Endothelial cell of umbilical vein (primary cell): Measurements from ENCODE around the gene CD2AP.

ENCODE experiments used
- CTCF ChIP-seq, 2 donors: IDR thresholded peaks; 1 replicate in 1 of 2; 2 replicates in 1 of 2; pipeline ENCODE4 v1.5.1; 2011; ENCODE audit warnings: low read length in 2 of 2, mild to moderate bottlenecking in 2 of 2, moderate library complexity in 2 of 2, control low read depth in 1 of 2, inconsistent platforms in 1 of 2, low read depth in 1 of 2; ENCODE audit not compliant: insufficient read depth in 1 of 2; ENCODE audit errors: extremely low read depth in 1 of 2
- EZH2 ChIP-seq: IDR thresholded peaks from 2 replicates; pipeline ENCODE4 v1.6.1; 2012; ENCODE audit warnings: borderline replicate concordance, low read depth, mild to moderate bottlenecking, moderate library complexity, low read length, inconsistent platforms; ENCODE audit not compliant: severe bottlenecking
- JUN ChIP-seq: IDR thresholded peaks from 2 replicates; pipeline ENCODE4 v1.6.1; 2011; ENCODE audit warnings: borderline replicate concordance, low read depth; ENCODE audit not compliant: insufficient read length, insufficient read depth
- MAX ChIP-seq: IDR thresholded peaks from 2 replicates; pipeline ENCODE4 v1.6.1; 2011; ENCODE audit not compliant: insufficient read depth, insufficient read length

- TF ChIP-seq CTCF (IDR thresholded peaks at IDR 0.05; ENCODE audit: extremely low read depth in 1 of 2, insufficient read depth in 1 of 2, low read depth in 1 of 2, low read length in 2 of 2) = no peak
- TF ChIP-seq MAX = no peak
- TF ChIP-seq JUN = no peak
- no peak for TF ChIP-seq EZH2
Observed at GRCh38 chr6:47552319-47552718, 74.7 kb downstream of the CD2AP start.
